Kidney (tissue), 14 donors: ENCODE results near the gene TMEM39B. TPM values are rescaled to one million over a fixed set of nuclear protein-coding genes. Genes with fewer than 3 reads are reported as not detected.
"Not testable (repeated sequence)": the region's sequence is repeated elsewhere in the genome, so short reads cannot be mapped to it uniquely, and the experiment has no call there.

Experiments
- DNase-seq, 5 donors: peaks; one replicate each; pipeline ENCODE4 v3.0.0-alpha.2; 2013 to 2020
- FAIRE-seq: peaks from 2 replicates; lab custom pipeline; 2012; peaks lifted over from hg19 to GRCh38; lab: Jason Lieb, UNC
- H3K27ac ChIP-seq, 2 donors: one replicate each; pipeline ENCODE4 v1.7.0; 2013; ENCODE audit warnings: low read depth in 2 of 2, low read length in 2 of 2, inconsistent platforms in 1 of 2
- H3K27me3 ChIP-seq: one replicate; pipeline ENCODE4 v1.7.1; 2013; ENCODE audit warnings: low read length, inconsistent platforms; ENCODE audit not compliant: control insufficient read depth, insufficient read depth
- H3K36me3 ChIP-seq, 3 donors: one replicate each; pipeline versions ENCODE4 v1.7.0 to v1.7.1; 2013; ENCODE audit warnings: low read length in 3 of 3, control low read depth in 1 of 3, inconsistent platforms in 1 of 3; ENCODE audit not compliant: insufficient read depth in 3 of 3, control insufficient read depth in 2 of 3
- H3K4me1 ChIP-seq, 3 donors: one replicate each; pipeline versions ENCODE4 v1.7.0 to v1.7.1; 2013; ENCODE audit warnings: low read length in 3 of 3, inconsistent platforms in 1 of 3, low read depth in 1 of 3; ENCODE audit not compliant: control insufficient read depth in 2 of 3, insufficient read depth in 2 of 3
- H3K4me3 ChIP-seq, 3 donors: one replicate each; pipeline versions ENCODE4 v1.7.0 to v1.8.1; 2013; ENCODE audit warnings: low read length in 3 of 3, control low read depth in 1 of 3, inconsistent platforms in 1 of 3
- H3K9ac ChIP-seq, 3 donors: one replicate each; pipeline versions ENCODE4 v1.7.0 to v1.7.1; 2013; ENCODE audit warnings: low read length in 3 of 3, control low read depth in 1 of 3, inconsistent platforms in 1 of 3
- H3K9me3 ChIP-seq, 3 donors: one replicate each; pipeline versions ENCODE4 v1.7.0 to v1.7.1; 2013; ENCODE audit warnings: low read length in 3 of 3, control low read depth in 1 of 3, inconsistent platforms in 1 of 3; ENCODE audit not compliant: control insufficient read depth in 2 of 3, insufficient read depth in 1 of 3
- intact Hi-C: fragments of 100-400 bp; cut with DNase I; formaldehyde crosslinking; loops from one replicate; pipeline ENCODE4 v1.11.1; 2022
- polyA plus RNA-seq: library from polyadenylated mRNA; stranded (reverse); fragments of 350-450 nt; fragmentation: Illumina TruSeq; extraction: RNeasy Lipid Tissue Mini Kit (QIAGEN cat#74804); gene quantifications from one replicate; pipeline ENCODE4 v1.2.3, GENCODE V29; 2014; ENCODE audit warnings: low read depth, low replicate concordance; ENCODE audit not compliant: insufficient read depth
- total RNA-seq: library from RNA; stranded (reverse); fragmentation: NEBNext Ultra II Directional; extraction: Animal tissue kit (Norgen Biotek cat#: 25700); gene quantifications from one replicate; pipeline ENCODE4 v1.2.1, GENCODE V29; 2021
- TF ChIP-seq, protein P1 (sequence below): IDR thresholded peaks from 3 replicates; pipeline ENCODE4 v1.5.1; 2012; ENCODE audit warnings: mild to moderate bottlenecking, moderate library complexity, borderline replicate concordance; ENCODE audit not compliant: insufficient read depth; ENCODE audit errors: extremely low read depth
- donor health status: control.
- donor health status: control.
- donor health status: control.
- donor health status: control.
- donor health status: control.
- donor health status: DM: yes; HTN: yes; CAD: no.
- donor health status: Normal renal cell carcinoma (clear cell type).

Gene TMEM39B
- total and polyA plus RNA-seq, 2 donors from 2014 or later = 9.3 to 15.4 TPM

GRCh38 chr1:32074841-32075240 is 2.1 kb downstream of the TMEM39B start:
- TF ChIP-seq, protein P1, sequence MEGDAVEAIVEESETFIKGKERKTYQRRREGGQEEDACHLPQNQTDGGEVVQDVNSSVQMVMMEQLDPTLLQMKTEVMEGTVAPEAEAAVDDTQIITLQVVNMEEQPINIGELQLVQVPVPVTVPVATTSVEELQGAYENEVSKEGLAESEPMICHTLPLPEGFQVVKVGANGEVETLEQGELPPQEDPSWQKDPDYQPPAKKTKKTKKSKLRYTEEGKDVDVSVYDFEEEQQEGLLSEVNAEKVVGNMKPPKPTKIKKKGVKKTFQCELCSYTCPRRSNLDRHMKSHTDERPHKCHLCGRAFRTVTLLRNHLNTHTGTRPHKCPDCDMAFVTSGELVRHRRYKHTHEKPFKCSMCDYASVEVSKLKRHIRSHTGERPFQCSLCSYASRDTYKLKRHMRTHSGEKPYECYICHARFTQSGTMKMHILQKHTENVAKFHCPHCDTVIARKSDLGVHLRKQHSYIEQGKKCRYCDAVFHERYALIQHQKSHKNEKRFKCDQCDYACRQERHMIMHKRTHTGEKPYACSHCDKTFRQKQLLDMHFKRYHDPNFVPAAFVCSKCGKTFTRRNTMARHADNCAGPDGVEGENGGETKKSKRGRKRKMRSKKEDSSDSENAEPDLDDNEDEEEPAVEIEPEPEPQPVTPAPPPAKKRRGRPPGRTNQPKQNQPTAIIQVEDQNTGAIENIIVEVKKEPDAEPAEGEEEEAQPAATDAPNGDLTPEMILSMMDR = no peak
- no peak overlapping the region for H3K4me3 ChIP-seq
- FAIRE-seq (no peak), DNase-seq (no peak)
- H3K27me3 ChIP-seq = no peaks in the 10 kb centered on the region
- no peak overlapping the region for H3K27ac ChIP-seq
- no peaks in the 10 kb centered on the region for H3K9me3 ChIP-seq
- intact Hi-C loops = no loop called here
- H3K4me1 ChIP-seq = peaks cover 0 to 13% (median 3%) of the 10 kb centered on the region in 3 donors
- no peak overlapping the region for H3K9ac ChIP-seq
- H3K36me3 ChIP-seq = peaks cover 8 to 16% (median 15%) of the 10 kb centered on the region in 3 donors

- no peak for DNase-seq
- intact Hi-C loops = no loop called here
- TF ChIP-seq, protein P1 = no peak
Observed at GRCh38 chr1:32077451-32077850, 4.7 kb downstream of the TMEM39B start.

GRCh38 chr1:32082022-32082421 is 9.3 kb downstream of the TMEM39B start:
- Histone ChIP-seq H3K9ac (no peak overlapping the region), H3K9me3 (no peaks in the 10 kb centered on the region), H3K4me3 (no peak overlapping the region), H3K27me3 (no peaks in the 10 kb centered on the region), H3K27ac (no peak overlapping the region), H3K4me1 (no peaks in the 10 kb centered on the region), H3K36me3 (peaks cover 6 to 11% (median 8%) of the 10 kb centered on the region in 3 donors)
- TF ChIP-seq, protein P1 = no peak
- FAIRE-seq (no peak), DNase-seq (no peak)
- intact Hi-C loops = no loop called here

More at GRCh38 chr1:32077451-32077850, 4.7 kb downstream of the TMEM39B start:
- Histone ChIP-seq H3K27ac (no peak overlapping the region), H3K4me1 (peaks cover 0 to 6% (median 0%) of the 10 kb centered on the region in 3 donors), H3K9ac (no peak overlapping the region), H3K4me3 (no peak overlapping the region), H3K9me3 (no peaks in the 10 kb centered on the region), H3K36me3 (peaks cover 8 to 16% (median 15%) of the 10 kb centered on the region in 3 donors), H3K27me3 (no peaks in the 10 kb centered on the region)
- FAIRE-seq = no peak

DNA sequence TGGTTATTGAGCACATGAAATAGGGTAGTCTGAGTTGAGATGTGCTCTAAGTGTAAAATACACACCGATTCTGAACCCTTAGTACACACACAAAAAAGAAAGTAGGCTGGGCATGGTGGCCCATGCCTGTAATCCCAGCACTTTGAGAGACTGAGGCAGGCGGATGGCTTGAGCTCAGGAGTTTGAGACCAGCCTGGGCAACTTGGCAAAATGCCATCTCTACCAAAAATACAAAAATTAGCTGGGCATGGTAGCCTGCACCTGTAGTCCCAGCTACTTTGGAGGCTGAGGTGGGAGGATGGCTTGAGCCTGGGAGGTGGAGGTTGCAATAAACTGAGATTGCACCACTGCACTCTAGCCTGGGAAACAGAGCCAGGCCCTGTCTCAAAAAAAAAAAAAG is 13.6 kb downstream of the TMEM39B start:
- not testable (repeated sequence) for H3K36me3 ChIP-seq, FAIRE-seq, H3K4me1 ChIP-seq

More for the DNA sequence above, 13.6 kb downstream of the TMEM39B start:
- H3K9me3 ChIP-seq, H3K4me3 ChIP-seq, H3K27ac ChIP-seq, DNase-seq, H3K9ac ChIP-seq, intact Hi-C loops, H3K27me3 ChIP-seq: not testable (repeated sequence)
